Measurements from ENCODE around the gene PIKFYVE.

DNA sequence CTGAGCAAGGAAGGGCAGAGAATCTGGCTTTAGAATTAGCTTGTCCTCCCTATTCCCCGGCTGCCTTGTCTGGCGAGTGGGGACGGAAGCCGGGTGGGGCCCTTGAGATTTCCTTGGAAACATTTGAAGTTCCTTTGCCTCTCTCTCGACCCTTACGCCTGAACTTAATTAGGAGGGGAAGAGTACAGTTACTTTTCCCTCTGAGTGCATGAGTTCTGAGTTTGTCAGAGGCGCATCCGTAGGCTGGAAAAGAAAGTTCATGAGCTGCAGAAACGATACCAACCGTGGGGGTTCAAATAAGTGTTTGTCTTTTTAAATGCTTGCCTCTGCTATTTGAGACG is 468 bp downstream of the PIKFYVE start:
- TF ChIP-seq, protein P1, sequence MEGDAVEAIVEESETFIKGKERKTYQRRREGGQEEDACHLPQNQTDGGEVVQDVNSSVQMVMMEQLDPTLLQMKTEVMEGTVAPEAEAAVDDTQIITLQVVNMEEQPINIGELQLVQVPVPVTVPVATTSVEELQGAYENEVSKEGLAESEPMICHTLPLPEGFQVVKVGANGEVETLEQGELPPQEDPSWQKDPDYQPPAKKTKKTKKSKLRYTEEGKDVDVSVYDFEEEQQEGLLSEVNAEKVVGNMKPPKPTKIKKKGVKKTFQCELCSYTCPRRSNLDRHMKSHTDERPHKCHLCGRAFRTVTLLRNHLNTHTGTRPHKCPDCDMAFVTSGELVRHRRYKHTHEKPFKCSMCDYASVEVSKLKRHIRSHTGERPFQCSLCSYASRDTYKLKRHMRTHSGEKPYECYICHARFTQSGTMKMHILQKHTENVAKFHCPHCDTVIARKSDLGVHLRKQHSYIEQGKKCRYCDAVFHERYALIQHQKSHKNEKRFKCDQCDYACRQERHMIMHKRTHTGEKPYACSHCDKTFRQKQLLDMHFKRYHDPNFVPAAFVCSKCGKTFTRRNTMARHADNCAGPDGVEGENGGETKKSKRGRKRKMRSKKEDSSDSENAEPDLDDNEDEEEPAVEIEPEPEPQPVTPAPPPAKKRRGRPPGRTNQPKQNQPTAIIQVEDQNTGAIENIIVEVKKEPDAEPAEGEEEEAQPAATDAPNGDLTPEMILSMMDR (IDR thresholded peaks at IDR 0.05): no peak
- no peak for TF ChIP-seq POLR2A (IDR thresholded peaks at IDR 0.05)
- no peak for TF ChIP-seq POLR2AphosphoS5 (IDR thresholded peaks at IDR 0.05)
- TF ChIP-seq EP300 (IDR thresholded peaks at IDR 0.05; ENCODE audit: low read depth): no peak
